Measurements from ENCODE around the gene MAS1. TPM values are rescaled to one million over a fixed set of nuclear protein-coding genes. Genes with fewer than 3 reads are reported as not detected.

MAS1 gene
- total RNA-seq, 1 donor from 2014 or later: not detected

DNA sequence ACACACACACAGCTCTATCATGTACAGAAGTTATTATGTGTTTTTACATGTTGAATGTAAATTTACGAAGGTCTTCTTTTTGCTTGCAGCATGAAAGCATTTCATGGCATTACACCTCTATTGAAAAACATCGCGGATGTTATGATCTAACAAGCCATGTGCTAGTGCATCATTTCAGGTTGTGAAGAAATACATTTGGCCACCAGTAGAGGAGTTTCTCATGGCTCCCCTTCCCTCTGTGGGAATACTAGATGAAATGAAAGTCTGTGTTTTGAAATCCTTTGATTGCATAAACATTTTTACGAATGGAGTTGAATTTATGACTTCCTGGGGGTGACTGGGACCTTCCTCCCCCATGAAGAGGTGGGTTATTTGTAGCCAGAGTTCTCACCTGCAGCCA is 17.7 kb downstream of the MAS1 start:
- no peak for DNase-seq
- ChIA-PET CTCF (no interaction called here), POLR2A (no interaction called here)
- H3K27me3 Mint-ChIP-seq: peaks cover 25% of the 10 kb centered on the region
- H3K27ac Mint-ChIP-seq: no peak overlapping the region
- intact Hi-C loops (cut with micrococcal nuclease): no loop called here
- no peak for TF ChIP-seq CTCF (IDR thresholded peaks at IDR 0.05)
- no peaks in the 10 kb centered on the region for H3K9me3 Mint-ChIP-seq
- H3K4me3 Mint-ChIP-seq: no peak overlapping the region
- no peak for ATAC-seq (ENCODE audit: low read depth)
- H3K4me1 Mint-ChIP-seq: no peaks in the 10 kb centered on the region
- H3K36me3 Mint-ChIP-seq (ENCODE audit: low read depth): no peaks in the 10 kb centered on the region

DNA sequence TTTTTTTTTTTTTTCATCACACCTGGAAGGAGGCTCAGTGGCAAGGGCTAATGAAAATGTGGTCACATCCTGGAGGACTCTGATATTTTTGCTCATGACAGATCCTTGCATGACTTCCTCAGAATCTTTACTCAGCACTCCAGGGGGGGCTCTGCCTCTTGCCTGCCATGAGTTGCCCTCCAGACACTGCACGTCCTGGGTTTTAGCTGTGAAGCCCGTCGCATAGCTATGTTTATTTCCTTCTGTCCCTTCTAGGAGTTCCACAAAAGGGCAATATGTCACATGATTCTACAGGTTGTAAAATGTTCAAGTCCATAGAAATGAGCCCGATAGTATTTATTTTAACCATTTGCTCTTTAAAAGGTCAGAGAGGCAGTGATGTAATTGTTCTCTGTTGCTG is 18.2 kb downstream of the MAS1 start:
- no peak overlapping the region for H3K4me3 Mint-ChIP-seq
- CTCF ChIA-PET: no interaction called here
- H3K27ac Mint-ChIP-seq: no peak overlapping the region

DNA sequence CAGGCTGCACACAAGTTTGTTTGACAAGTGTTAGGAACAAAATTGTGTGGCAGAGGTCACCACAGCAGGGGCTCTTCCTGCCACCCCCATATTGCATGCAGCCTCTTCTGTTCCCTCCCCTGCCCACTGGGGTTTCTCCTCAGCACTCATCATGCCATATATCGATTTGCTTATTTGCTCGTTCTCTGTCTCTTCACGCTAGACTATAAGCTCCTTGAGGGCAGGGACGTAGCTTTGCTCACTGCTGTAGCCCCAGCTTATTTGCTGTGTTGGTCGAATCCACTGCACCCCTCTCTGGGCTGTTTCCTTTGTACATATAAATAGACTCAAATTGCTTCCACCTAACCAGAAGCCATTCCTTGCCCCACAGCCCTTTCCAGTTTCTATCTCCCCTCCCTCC is 19.6 kb downstream of the MAS1 start:
- CTCF ChIA-PET: no interaction called here
- H3K4me1 Mint-ChIP-seq: no peaks in the 10 kb centered on the region
- POLR2A ChIA-PET: no interaction called here
- H3K9me3 Mint-ChIP-seq: no peaks in the 10 kb centered on the region
- ATAC-seq (ENCODE audit: low read depth): no peak
- no peak overlapping the region for H3K27ac Mint-ChIP-seq
- intact Hi-C loops (cut with micrococcal nuclease): no loop called here
- DNase-seq: no peak
- no peaks in the 10 kb centered on the region for H3K36me3 Mint-ChIP-seq (ENCODE audit: low read depth)
- H3K4me3 Mint-ChIP-seq: no peak overlapping the region
- TF ChIP-seq CTCF (IDR thresholded peaks at IDR 0.05): no peak
- peaks cover 34% of the 10 kb centered on the region for H3K27me3 Mint-ChIP-seq

More for the DNA sequence above, 18.2 kb downstream of the MAS1 start:
- intact Hi-C loops (cut with micrococcal nuclease): no loop called here
- POLR2A ChIA-PET: no interaction called here
- Mint-ChIP-seq H3K36me3 (ENCODE audit: low read depth) (no peaks in the 10 kb centered on the region), H3K27me3 (peaks cover 25% of the 10 kb centered on the region), H3K4me1 (no peaks in the 10 kb centered on the region), H3K9me3 (no peaks in the 10 kb centered on the region)
- no peak for ATAC-seq (ENCODE audit: low read depth)
- TF ChIP-seq CTCF (IDR thresholded peaks at IDR 0.05): no peak
- DNase-seq: no peak

GRCh38 chr6:159913375-159913774 is 22.6 kb downstream of the MAS1 start:
- TF ChIP-seq CTCF (IDR thresholded peaks at IDR 0.05): no peak
- POLR2A ChIA-PET: no interaction called here
- no peak overlapping the region for H3K27ac Mint-ChIP-seq

GRCh38 chr6:159913862-159914564 is 23.2 kb downstream of the MAS1 start:
- H3K27me3 Mint-ChIP-seq: peaks cover 42% of the 10 kb centered on the region
- POLR2A ChIA-PET: no interaction called here
- no peak for ATAC-seq (ENCODE audit: low read depth)

More at GRCh38 chr6:159913375-159913774, 22.6 kb downstream of the MAS1 start:
- H3K4me1 Mint-ChIP-seq: no peaks in the 10 kb centered on the region
- ATAC-seq (ENCODE audit: low read depth) (no peak), DNase-seq (no peak)
- H3K36me3 Mint-ChIP-seq (ENCODE audit: low read depth): no peaks in the 10 kb centered on the region
- peaks cover 43% of the 10 kb centered on the region for H3K27me3 Mint-ChIP-seq
- H3K9me3 Mint-ChIP-seq: no peaks in the 10 kb centered on the region
- no peak overlapping the region for H3K4me3 Mint-ChIP-seq
- CTCF ChIA-PET: no interaction called here
- intact Hi-C loops (cut with micrococcal nuclease): no loop called here

More at GRCh38 chr6:159913862-159914564, 23.2 kb downstream of the MAS1 start:
- intact Hi-C loops (cut with micrococcal nuclease): no loop called here
- Mint-ChIP-seq H3K36me3 (ENCODE audit: low read depth) (no peaks in the 10 kb centered on the region), H3K4me1 (no peaks in the 10 kb centered on the region), H3K4me3 (no peak overlapping the region), H3K27ac (no peak overlapping the region), H3K9me3 (no peaks in the 10 kb centered on the region)
- CTCF ChIA-PET: no interaction called here
- no peak for DNase-seq
- no peak for TF ChIP-seq CTCF (IDR thresholded peaks at IDR 0.05)

Measured in activated B cell treated with CpG ODN at 0.5 μM for 24 hours (primary cell).